GM21717 (cell line): ENCODE results near the gene MAST4.

Experiments used
- ATAC-seq: cut with Tn5 transposase; IDR thresholded peaks from one replicate; pipeline ENCODE4 v1.9.1; 2021; ENCODE audit warnings: mild to moderate bottlenecking, moderate library complexity; ENCODE audit not compliant: unreplicated experiment

MAST4 gene

DNA sequence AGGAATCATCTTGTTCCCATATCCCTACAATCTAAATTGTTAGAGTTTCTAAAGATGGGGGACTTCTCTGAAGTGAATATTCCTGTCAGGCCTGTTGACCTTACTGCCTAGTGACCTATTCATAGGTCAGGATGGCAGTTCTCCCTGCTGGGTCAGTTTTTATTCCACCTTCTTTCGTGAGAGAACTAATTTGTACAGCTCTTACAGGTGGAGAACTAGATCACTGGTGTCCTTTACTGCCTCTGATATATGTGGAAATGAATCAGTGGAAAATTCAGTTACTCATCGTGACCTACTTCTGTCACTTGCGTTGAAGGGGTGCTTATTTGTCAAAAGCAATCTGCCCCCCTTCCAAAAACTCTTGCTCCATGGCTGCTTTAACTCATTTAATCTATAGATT lies 435.5 kb downstream of the MAST4 start:
- ATAC-seq, result no peak

DNA sequence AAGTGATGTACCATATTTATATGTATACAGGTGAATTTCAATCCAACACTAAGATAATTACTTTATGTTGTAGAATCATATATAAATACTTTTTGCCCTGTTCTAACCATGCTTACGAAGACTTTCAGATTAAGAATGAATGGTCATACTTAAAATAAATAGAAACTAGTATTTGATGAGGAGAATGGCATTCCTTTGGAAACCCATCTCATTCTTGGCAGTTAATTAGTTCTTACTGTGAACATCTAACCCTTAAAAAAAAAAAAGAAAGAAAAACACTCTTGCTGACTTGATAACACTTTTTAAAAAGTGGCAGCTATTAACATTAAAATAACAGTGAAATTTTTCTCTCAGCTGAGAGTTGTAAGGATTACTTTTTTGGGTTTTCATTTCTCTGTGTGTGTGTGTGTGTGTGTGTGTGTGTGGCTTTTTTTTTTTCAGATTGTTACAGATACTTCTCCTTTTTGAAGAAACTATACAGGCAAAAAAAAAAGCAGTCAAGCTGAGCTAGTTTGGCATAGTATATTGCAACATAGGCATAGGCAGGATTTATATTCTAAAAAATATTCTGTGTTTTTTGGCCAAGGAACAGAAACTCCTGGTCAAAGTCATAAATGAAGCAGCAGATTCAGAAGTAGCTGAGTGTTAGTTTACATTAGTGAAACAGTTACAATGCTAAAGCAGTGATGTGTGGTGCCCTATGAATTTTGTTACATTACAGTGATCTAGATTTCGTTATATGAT lies 436.9 kb downstream of the MAST4 start:
- ATAC-seq, result no peak

DNA sequence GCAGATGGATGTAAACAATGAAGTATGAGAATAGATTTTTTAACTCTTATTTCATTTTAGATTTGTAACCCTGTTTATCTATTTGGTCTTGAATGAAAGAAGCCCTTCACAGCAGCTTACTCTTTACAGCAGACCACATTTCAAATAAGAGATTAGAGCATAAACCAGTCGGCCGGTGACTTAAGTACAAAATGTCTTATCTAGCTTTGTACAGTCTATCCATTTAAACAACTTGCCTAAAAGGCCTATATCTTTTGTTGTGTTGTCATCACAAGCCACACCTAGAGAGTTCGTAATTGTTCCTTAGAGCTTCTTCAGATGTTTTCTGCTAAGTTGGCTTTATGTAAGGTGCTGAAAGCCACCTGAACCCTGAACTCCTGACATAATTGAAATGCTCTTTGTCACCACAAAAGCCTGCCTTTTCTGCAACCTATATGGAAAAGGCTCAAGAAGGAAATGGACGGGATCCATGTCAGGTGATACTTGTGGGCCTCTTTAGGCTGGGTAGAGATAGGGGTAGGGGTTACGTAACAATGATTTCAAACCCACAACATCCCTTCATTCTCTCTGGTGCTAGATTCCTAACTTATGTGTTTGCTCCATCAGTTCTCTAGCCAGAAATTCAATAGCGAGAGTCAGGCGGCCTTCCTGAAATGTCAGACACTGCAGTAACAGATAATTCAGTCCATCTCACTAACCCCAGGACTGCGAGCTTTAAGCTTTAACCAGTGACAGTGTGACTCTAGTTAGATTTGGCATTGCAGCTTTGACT lies 437.9 kb downstream of the MAST4 start:
- no peak for ATAC-seq

DNA sequence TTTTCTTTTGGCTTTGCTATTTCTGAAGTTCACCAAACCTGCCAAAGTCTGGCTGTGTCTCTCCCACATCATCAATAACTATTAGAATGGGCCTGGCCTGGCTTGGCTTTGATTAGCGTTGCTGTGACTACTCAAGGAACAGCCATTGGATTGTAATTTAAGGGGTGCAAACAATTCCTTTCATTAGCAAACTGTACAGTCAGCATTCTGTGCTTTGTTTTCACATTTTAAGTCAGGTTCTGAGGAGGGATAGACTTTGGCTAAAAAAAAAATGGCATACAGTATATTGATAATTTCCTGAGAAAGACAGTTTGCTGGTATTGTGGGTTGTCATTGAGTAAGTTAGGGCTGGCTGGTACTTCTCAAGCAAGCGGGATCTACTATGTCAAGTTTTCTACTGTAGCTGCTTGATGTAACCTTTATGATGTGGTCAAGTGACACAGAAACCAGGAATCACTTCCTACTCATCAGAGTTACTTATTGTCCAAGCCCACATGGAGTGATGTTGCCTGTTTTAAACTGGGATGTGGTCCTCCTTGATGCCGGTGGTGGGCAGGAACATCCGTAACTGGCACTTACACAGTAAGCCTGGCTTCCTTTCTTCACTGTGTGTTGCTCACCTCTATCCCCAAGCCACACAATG lies 439.0 kb downstream of the MAST4 start:
- no peak for ATAC-seq

DNA sequence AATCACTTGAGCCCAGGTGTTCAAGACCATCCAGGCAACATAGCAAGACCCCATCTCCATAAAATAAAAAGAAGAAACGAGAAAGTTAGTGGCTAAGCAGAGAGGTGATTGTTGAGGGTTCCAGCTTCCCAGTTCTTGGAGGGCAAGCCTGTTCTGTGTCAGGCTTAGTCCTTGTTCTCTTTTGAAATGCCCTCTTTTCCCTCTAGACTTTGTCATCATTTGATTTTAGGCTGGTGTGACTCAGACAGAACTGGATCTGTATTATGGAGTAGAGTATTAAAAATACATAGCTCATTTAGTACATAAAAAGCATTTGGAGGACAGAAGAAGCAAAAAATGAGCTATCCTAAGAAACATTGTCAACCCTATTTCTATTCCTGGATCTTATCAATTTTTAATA lies 441.0 kb downstream of the MAST4 start:
- no peak for ATAC-seq

DNA sequence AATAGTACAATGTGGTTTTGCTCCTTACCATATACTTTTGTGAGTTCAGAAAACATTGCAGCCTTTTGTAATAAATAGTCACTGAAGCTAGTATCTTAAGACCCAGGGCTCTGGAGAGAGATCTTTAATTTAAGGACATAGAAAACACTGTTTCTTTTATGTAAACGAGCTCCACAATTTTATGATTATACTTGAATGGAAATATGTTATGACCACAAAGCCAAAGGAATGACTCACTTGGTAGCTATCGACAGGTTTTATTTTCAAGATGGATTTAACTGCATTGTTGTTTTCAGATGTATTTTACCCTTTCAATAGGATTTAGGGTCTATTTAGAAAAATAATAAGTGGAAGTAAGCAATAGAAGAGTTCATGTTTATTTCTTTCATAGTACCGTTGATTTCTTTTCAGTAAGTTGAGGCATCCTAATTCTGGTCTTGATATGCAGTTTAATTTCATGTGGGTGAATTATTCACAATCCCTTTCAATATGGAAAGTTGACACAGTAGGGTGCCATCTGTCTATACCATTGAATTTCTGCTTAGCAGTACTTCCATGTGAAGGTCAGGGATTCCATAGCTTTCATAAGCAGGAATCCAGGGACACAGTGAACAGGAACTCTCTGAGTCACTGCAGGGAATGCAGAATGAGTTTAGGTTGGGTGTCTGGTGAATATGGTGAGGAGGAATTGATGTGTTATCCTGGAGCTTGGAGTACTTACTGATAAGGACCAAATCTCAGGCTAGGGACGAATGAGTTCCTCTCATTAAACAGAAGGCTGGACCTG lies 442.8 kb downstream of the MAST4 start:
- no peak for ATAC-seq

DNA sequence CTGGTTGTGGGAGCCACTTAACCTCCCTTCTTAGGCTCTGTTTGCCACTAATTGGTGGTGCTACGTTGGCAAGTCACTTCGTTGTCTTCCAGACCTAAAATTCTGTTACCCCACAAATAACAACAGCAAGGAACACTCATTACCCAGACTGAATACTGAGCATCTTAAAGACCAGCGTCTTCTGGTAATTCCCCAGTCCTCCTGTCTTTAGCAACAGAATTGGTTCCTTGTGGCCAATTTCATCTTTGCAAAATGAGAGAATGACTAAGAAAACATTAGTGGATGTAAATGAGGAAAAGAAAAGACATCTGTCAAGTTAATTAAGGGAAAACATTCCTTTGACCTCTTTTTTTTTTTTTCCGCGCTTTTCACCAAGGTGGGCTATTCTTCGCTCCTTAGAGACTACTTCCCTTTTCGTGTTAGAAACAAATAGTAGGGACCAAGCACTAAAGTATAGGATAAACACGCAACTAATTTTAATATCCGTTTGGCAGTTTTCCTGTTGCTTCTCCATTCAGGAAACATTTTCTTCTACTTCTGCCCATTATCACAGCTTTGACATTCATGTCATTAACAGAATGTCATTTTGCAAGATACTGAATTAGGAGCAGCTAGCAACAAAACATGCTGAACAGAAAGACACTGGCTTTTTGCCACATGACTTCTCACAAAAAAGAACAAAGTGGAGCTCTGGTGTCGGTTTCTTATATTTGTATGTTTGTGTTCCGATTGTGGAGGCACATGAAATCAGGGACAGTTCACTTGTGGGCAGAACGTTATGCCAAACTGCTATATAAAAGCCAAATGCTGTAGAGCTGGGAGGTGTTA lies 446.2 kb downstream of the MAST4 start:
- no peak for ATAC-seq

DNA sequence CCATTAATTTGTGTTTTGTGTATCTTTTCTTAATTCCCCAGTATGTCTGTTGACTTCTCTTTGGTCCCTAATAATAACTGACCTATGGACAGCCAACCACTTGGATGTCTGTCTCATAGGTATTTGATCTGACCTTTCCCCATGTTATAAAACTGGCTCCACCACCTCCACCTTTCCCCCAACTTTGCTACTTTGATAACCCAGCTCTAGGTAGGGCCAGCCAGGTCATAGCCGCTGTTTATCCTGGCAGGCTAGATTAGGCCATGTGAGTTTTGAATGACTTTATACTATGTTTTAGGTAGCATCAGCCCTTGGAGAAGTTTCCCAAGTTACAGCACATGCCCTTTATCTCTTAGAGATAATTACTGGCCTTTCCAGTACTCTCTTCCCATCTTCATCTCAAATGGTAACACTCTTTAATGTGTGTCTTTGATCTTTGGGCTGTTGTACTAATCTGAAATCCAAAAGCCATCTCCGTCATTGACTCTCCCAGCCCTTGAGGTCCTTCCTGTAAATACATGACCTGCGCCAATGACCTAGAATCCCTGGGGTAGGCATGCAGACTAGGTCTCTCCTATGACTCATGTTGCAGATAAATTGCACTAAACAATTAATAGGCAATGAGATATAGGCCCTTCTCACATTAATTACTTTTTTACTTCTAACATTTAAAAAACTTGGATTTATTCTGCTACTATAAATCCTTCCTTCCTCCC lies 447.8 kb downstream of the MAST4 start:
- no peak for ATAC-seq

DNA sequence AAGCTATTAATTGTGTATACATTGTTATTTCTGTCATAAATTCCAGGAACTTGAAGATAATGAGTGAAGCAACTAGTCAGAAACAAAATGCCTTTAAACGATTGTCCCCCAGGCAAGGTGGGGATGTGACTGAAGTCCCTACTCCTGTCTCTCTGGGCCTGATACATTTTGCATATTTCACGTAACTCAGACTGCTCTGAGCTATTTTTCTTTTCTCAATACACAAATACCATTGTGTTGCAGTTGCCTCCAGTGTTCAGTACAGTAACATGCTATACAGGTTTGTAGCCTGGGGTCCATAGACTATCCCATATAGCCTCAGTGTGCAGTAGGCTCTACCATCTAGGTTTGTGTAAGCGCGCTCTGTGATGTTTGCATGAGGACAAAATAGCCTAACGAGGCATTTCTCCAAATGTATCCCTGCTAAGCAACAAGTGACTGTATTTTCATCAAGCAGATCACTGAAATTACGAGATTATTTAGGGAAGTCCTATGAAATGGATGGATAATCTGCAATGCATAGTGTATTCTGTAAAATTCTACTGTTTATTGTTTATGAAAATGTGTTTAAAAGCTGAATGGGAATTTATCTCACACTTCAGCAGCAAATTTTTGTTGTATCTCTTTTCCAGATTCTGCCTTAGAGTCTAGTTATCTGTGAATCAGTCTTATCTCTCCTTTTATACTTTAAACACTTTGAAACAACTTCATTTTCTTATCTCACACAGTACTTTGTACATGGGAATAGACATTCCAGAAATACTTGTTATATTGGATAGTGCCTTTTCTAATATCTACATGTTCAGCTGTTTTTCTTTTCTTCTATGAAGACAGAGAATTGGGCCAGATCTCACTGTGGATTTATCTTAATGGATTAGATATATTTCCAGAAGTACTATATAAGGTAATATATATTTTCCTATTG lies 449.9 kb downstream of the MAST4 start:
- no peak for ATAC-seq

DNA sequence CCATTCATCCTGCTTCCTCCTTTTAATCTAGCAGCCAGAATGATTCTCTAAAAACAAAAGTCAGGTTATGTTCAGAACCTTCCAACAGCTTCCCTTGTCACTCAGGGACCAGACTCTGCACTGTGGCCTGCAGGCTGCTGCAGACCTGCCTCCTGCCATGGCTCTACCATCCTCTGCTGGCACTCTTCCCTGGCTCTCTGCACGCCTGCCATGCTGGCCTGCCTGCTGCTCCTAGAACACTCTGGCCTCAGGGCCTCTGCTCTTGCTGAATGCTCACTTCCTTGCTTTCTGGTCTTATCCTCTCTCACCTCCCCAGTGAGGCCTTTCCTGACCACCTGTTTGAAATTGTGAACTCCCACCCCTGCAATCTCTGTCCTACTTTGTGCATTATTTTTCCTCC lies 451.0 kb downstream of the MAST4 start:
- ATAC-seq, result no peak

DNA sequence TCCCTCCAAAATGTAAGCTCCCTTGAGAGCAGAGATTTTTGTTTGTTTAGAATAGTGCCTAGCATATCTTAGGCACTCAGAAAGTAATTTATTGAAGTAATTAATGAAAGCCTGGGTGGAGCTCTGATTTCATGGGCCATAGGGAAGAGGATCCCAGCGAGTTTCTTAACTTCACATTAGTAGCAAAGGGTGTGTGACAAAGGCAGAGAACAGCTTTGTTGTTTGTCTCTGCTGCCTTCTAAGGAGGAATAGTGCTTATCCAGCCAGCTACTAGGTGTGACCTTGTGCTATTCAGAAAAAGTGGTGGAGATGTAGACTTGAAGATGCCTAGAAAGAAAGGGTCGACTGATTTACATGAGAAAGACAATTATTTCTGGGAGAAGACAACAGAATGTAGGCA lies 451.4 kb downstream of the MAST4 start:
- ATAC-seq, result no peak

DNA sequence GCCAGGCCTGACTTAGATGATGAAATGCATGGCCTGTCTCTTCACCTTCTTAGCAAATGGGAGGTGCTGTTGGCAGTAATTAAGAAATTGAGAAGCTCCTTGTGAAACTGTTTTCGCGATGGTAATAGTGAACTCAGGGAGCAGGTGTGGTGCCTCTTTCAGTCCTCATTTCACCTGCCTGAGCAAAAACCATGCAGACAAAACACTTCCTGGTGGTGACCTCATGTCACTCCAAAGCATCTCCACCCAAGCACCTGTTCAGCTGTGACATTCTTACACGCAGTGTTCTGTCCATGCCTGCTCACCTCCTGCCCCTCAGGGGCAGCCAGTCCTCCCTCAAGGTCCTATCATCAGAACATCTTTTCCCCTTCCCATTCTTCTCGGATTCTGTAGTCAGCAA lies 453.9 kb downstream of the MAST4 start:
- ATAC-seq, result no peak

DNA sequence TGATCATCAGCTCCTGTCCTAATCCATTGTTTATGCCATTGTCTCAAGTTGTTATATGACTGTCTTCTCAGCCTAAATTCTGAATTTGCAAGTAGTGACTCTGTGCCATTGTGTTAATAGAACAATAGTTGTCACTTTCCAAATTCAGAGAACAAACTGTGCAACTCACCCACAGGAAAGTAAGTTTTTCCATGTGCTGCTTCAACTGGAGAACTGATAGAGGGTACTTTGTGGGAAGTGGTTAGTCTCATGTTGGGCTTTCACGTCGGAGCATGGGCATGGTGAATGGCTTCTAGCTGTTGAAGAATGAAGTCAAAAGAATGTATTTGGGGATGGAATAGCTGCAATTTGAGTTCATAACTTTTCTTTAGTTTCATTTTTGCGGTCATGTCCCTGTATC lies 454.4 kb downstream of the MAST4 start:
- ATAC-seq, result no peak

DNA sequence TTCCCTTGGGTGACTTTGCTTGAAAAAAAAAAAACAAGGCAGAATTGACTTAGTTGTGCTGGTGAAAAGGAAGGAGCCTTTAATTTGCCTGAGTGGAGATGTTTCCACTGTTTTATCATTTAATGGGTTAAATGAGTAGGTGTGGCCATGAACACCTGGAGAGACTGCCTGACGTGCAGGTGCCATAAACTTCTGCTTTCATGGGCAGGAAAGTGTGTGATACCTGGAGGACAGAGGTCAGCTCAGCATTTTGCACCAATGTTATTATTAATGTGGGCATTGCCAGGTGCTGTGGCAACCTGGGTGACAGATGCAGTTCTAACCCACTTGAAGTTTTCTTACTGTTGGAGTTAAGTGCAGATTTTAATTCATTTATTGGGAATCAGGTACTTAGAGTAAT lies 455.0 kb downstream of the MAST4 start:
- ATAC-seq, result no peak

DNA sequence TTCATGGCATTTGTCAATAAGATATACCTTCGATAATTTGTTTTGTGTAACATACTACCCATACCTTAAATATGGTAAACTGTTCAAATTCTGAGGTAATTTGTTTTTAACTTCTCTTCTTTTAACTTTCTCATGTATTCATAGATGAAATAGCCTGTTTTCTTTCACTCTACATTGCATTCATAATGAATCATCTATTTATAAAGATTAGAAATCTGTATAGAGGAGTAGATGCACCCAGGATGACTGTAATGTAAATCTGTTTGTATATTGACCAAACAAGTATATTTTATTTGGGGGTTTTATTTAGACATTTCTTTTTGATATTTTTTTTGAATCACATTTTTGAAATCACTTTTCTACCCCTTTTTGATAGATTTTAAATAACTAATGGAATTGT lies 455.8 kb downstream of the MAST4 start:
- ATAC-seq, result no peak

DNA sequence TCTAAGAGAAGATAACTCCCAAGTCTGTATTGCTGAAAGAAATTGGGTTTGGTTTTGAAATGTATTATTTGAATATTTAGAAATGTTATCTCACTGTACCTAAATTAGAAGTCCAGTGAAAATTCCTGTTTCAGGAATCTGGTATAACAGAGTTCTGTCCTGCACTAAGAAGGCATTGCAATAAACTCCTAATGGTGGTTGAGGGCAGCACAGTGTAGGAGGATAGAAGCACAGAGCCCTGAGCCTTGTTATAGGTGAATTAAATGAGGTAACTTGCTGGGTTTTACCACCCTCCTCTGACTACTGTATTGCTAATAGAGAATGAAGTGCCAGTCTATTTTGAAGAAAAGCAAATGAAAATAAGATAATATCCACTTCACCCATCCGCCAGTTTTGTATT lies 457.0 kb downstream of the MAST4 start:
- no peak for ATAC-seq

DNA sequence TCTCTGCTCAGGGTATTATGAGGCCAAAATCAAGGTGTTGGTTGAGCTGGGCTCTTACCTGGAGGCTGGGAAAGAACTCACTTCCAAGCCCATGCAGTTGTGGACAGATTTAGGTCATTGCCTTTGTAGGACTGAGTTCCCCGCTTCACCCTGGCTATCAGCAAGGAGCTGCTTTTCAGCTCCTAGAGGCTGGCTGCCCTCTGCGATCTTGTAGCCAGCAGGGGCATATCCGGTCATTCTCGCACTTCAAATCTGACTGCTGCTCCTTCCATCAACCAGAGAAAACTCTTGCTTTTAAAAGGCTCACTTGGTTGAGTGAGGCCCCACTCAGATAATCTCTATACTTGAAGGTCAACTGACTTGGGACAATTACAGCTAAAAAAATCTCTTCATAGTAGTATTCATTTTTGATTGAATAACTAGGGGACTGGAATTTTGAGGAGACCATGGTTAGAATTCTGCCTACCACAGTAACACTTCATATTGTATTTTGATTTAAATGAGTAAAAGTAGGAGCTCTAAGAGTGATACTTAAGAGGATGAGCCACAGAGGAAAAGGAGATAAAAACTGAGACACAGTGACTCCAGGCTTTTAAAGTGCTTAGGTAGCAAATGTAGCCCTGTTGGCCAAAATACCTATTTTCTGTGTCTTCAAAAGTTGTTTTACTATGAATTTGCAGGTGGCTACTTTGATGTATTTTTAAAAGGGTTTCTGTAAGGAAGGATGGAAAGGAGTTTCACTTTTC lies 463.0 kb downstream of the MAST4 start:
- ATAC-seq, result no peak
